ENCODE results near the gene STEAP1B.

DNA sequence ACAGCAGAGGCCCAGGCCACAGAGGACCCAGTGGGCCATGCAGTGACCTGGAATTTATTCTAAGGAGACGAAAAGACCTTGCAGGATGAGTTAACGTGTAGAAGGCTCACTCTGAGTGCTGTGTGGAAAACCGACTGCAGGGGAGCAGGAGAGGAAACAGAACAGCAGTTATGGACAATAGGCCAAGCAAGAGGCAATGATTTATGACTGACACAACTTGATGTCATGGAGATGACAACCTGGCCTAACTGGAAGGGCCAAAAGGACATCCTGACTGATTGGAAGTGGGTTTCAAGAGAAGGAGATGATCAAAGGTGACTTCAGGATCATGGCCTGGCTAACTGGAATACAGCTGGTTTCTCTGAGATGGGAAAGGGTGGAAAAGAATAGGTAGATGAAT is 72.9 kb downstream of the STEAP1B start:
- TF ChIP-seq, protein P1, sequence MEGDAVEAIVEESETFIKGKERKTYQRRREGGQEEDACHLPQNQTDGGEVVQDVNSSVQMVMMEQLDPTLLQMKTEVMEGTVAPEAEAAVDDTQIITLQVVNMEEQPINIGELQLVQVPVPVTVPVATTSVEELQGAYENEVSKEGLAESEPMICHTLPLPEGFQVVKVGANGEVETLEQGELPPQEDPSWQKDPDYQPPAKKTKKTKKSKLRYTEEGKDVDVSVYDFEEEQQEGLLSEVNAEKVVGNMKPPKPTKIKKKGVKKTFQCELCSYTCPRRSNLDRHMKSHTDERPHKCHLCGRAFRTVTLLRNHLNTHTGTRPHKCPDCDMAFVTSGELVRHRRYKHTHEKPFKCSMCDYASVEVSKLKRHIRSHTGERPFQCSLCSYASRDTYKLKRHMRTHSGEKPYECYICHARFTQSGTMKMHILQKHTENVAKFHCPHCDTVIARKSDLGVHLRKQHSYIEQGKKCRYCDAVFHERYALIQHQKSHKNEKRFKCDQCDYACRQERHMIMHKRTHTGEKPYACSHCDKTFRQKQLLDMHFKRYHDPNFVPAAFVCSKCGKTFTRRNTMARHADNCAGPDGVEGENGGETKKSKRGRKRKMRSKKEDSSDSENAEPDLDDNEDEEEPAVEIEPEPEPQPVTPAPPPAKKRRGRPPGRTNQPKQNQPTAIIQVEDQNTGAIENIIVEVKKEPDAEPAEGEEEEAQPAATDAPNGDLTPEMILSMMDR (IDR thresholded peaks at IDR 0.05), result no peak
- no peak for TF ChIP-seq POLR2A (IDR thresholded peaks at IDR 0.05)
